Activated B cell treated with CpG ODN at 0.5 μM for 24 hours (primary cell): ENCODE data around the gene TMEM181. TPM values are rescaled to one million over a fixed set of nuclear protein-coding genes. Genes with fewer than 3 reads are reported as not detected.

ENCODE experiments used
- ATAC-seq: fragments of 200-7000 bp; cut with Tn5 transposase; one replicate; pipeline ENCODE4 v1.10.0; 2021; ENCODE audit warnings: low read depth, mild to moderate bottlenecking, moderate library complexity
- CTCF ChIA-PET: fragments of 350-600 bp; sonication (Branson Sonifier 250); formaldehyde crosslinking; loops from one replicate; lab custom pipeline; 2021; ENCODE audit warnings: antibody characterized with exemption; lab: Charles Lee
- POLR2A ChIA-PET: fragments of 350-600 bp; sonication (Branson Sonifier 250); formaldehyde crosslinking; loops from one replicate; lab custom pipeline; 2021; ENCODE audit warnings: antibody characterized with exemption; lab: Charles Lee
- DNase-seq: peaks from one replicate; pipeline ENCODE4 v3.0.0; 2022
- H3K27ac Mint-ChIP-seq: one replicate; pipeline ENCODE4 v1.8.0; 2020; ENCODE audit warnings: mixed read lengths
- H3K27me3 Mint-ChIP-seq: one replicate; pipeline ENCODE4 v1.8.0; 2021; ENCODE audit warnings: mixed read lengths
- H3K36me3 Mint-ChIP-seq: one replicate; pipeline ENCODE4 v1.8.0; 2021; ENCODE audit warnings: low read depth, mixed read lengths
- H3K4me1 Mint-ChIP-seq: one replicate; pipeline ENCODE4 v1.8.0; 2021; ENCODE audit warnings: mixed read lengths
- H3K4me3 Mint-ChIP-seq: one replicate; pipeline ENCODE4 v1.8.0; 2020; ENCODE audit warnings: mild to moderate bottlenecking, mixed read lengths
- H3K9me3 Mint-ChIP-seq: one replicate; pipeline ENCODE4 v1.8.0; 2020; ENCODE audit warnings: mixed read lengths
- intact Hi-C: fragments of 100-400 bp; cut with micrococcal nuclease; formaldehyde crosslinking; loops from one replicate; pipeline ENCODE4 v1.15.1; 2024
- total RNA-seq: library from RNA; stranded (reverse); gene quantifications from 2 replicates; pipeline ENCODE4 v1.2.3, GENCODE V29; 2022
- TF ChIP-seq, protein P1 (sequence below): fragments of 200-600 bp; IDR thresholded peaks from one replicate; pipeline ENCODE4 v1.8.0; 2022; ENCODE audit warnings: antibody characterized with exemption, mild to moderate bottlenecking

The TMEM181 gene
- total RNA-seq, 1 donor from 2014 or later = 8.8 TPM

DNA sequence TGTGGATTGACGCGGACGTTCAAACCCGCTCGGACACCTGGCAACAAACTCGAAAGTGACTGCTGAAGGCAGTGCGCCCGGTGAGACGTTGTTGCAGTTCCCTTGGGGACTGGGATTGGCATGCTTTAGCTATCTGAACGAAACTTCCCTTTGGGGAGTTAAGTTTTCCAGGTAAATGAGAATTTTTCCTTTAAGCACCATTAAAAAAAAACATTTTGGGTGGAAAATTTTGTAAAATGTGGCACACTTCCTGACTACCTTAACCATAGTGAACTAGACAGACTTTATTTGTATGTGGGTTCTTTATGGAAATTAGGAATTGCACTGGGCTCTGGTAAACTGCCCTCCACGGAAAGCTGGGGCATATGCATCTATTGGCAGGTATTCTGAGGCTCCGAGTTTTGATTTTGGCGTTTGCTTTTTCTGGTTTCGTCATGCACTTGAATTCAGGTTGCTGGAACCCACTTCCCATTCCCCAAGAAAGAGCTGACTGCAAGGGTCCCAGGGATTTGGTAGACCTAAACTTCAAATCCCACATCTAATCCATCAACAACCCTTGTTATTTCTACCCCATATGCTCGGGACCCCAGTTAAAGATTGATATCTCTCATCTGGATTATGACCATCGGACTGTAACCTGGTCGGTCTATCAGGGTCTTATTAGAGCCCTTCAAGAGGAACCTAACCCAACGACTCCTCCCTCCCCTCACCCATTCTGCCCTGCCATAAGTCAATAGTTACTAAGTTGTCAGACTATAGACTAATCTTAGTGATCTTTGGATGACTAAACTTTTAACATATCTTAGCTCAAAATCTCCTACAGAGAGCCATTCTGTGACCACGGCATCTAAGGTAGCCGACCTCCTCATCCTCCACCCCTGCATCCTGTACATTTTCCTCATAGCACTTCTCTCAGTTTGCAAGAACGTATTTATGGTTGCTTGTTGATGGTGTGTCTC is 85.5 kb downstream of the TMEM181 start:
- Mint-ChIP-seq H3K27me3 (no peaks in the 10 kb centered on the region), H3K4me1 (peaks cover 59% of the 10 kb centered on the region), H3K9me3 (no peaks in the 10 kb centered on the region), H3K36me3 (peaks cover 16% of the 10 kb centered on the region), H3K27ac (peak overlapping the region; percentile 84), H3K4me3 (peak overlapping the region; percentile 88)
- no peak for DNase-seq
- ChIA-PET POLR2A (interaction anchor here (0.5 to 2.1 kb wide), 7 partner anchors 8 to 1271 kb away, joined by 3 to 9 read pairs (median 4); no protein-coding TSS in a partner anchor), CTCF (interaction anchor here (0.8 to 1.5 kb wide), 3 partner anchors 15 to 327 kb away, joined by 3 to 6 read pairs (median 3); no protein-coding TSS in a partner anchor)
- no peak for ATAC-seq
- TF ChIP-seq, protein P1, sequence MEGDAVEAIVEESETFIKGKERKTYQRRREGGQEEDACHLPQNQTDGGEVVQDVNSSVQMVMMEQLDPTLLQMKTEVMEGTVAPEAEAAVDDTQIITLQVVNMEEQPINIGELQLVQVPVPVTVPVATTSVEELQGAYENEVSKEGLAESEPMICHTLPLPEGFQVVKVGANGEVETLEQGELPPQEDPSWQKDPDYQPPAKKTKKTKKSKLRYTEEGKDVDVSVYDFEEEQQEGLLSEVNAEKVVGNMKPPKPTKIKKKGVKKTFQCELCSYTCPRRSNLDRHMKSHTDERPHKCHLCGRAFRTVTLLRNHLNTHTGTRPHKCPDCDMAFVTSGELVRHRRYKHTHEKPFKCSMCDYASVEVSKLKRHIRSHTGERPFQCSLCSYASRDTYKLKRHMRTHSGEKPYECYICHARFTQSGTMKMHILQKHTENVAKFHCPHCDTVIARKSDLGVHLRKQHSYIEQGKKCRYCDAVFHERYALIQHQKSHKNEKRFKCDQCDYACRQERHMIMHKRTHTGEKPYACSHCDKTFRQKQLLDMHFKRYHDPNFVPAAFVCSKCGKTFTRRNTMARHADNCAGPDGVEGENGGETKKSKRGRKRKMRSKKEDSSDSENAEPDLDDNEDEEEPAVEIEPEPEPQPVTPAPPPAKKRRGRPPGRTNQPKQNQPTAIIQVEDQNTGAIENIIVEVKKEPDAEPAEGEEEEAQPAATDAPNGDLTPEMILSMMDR = no peak
- intact Hi-C loops = loop anchor here (5.0 kb wide), 4 partner anchors 172 to 478 kb away; partner anchors contain the start of genes EZR, GTF2H5 and SERAC1

DNA sequence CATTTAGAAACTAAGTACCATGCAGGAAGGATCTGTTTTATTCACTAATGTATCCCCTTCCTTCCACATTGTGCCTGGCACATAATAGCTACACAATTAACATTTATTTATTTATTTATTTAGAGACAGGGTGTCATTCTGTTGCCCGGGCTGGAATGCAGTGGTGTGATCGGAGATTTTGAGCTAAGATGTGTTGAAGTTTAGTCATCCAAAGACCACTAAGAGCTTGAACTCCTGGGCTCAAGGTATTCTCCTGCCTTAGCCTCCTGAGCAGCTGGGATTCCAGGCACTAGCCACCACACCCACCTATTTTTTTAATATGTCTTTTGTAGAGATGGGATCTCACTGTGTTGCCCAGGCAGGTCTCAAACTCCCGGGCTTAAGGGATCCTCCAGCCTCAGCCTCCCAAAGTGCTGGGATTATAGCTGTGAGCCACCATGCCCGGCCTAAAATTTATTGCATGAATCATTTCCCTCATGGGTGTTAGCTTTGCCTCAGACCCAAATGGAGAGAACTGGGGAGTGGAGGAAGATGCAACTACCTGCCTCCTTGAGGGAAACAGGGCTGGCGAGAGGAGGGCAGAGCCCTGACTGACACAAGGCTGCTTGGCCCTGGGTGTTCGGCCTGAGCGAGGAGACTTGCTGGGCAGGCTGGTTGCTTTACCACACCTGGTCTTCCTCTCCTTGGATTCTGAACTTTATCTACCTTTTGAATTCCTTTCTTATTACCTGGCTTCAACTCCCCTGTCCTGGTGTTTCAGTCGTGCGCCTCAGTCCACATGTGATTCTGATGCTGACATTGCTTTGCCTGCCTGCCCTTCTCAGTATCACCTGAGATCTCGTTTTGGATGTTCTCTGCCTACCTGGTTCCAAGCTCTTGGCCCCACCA is 86.4 kb downstream of the TMEM181 start:
- POLR2A ChIA-PET = interaction anchor here (0.5 kb wide), 1 partner anchor 31 kb away, joined by 6 read pairs; no protein-coding TSS in a partner anchor
- TF ChIP-seq, protein P1 = no peak
- ATAC-seq (no peak), DNase-seq (no peak)
- Mint-ChIP-seq H3K4me3 (peak overlapping the region; percentile 88), H3K36me3 (peaks cover 11% of the 10 kb centered on the region), H3K4me1 (peaks cover 54% of the 10 kb centered on the region), H3K9me3 (no peaks in the 10 kb centered on the region), H3K27me3 (no peaks in the 10 kb centered on the region), H3K27ac (no peak overlapping the region)
- intact Hi-C loops = loop anchor here (5.0 kb wide), 4 partner anchors 171 to 479 kb away; partner anchors contain the start of genes EZR, GTF2H5 and SERAC1
- CTCF ChIA-PET = interaction anchor here (0.9 to 1.5 kb wide), 2 partner anchors 14 to 45 kb away, joined by 3 to 6 read pairs; no protein-coding TSS in a partner anchor

DNA sequence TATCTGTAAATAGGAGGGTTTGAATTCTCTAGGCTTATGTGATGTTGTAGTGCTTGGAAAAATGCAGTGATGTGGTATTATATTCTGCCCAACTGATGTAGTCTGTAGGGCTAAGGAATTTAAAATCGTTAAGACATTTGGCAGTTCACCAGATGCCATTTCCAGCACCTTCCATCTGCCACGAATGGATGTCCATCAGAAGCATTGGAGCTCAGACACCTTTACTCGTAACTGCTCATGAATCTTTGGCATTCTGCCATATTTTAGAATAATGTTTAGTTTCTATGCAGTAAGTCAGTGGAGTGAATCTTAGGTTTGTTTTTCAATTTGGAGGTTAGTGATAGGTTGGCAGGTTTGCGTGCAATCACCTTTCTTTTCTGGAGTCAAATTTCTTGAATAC is 87.6 kb downstream of the TMEM181 start:
- Mint-ChIP-seq H3K36me3 (peaks cover 6% of the 10 kb centered on the region), H3K27me3 (no peaks in the 10 kb centered on the region), H3K9me3 (no peaks in the 10 kb centered on the region), H3K27ac (no peak overlapping the region), H3K4me3 (no peak overlapping the region), H3K4me1 (peaks cover 46% of the 10 kb centered on the region)
- POLR2A ChIA-PET = no interaction called here
- CTCF ChIA-PET = interaction anchor here (1.0 kb wide), 1 partner anchor 13 kb away, joined by 3 read pairs; no protein-coding TSS in a partner anchor
- intact Hi-C loops = loop anchor here (5.0 kb wide), 4 partner anchors 170 to 480 kb away; partner anchors contain the start of genes EZR, GTF2H5 and SERAC1
- no peak for DNase-seq
- TF ChIP-seq, protein P1 = no peak
- ATAC-seq = no peak

DNA sequence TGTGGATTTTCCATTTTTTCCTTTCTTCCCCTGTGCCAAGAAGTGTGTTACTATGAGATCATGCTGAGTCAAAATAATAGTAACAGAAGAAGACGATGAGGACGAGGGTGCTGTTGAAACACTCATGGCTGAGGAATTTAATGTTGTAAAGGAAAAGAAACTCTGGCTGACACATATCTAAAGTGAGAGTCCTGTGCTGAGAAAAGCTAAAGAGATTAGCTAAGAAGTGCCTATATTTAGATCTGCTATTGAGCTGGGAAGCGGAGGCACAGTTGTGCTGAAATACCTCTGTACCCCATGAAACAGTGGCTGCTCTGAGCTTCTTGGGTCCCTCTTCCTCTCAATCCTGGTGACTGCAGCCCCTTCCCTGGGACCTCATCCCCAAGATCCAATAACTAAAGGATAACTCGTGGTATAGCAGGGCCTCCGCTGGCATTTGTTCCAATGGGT is 88.8 kb downstream of the TMEM181 start:
- no peak for DNase-seq
- Mint-ChIP-seq H3K36me3 (peaks cover 6% of the 10 kb centered on the region), H3K27ac (peak overlapping the region; percentile 100), H3K9me3 (no peaks in the 10 kb centered on the region), H3K27me3 (no peaks in the 10 kb centered on the region), H3K4me3 (no peak overlapping the region), H3K4me1 (peaks cover 44% of the 10 kb centered on the region)
- TF ChIP-seq, protein P1 = no peak
- ATAC-seq = no peak
- intact Hi-C loops = loop anchor here (2.0 to 5.0 kb wide), 6 partner anchors 68 to 481 kb away; partner anchors contain the start of genes EZR, GTF2H5 and SERAC1
- POLR2A ChIA-PET = interaction anchor here (0.6 to 2.9 kb wide), 6 partner anchors 11 to 456 kb away, joined by 3 to 14 read pairs (median 4); no protein-coding TSS in a partner anchor
- CTCF ChIA-PET = interaction anchor here (1.0 to 3.1 kb wide), 2 partner anchors 12 to 42 kb away, joined by 3 to 13 read pairs; no protein-coding TSS in a partner anchor
